GM21576 (cell line): ENCODE data around the gene CACNB3.
A peak's percentile ranks its signal among the peaks of the same experiment; 100 is the strongest.
"Not testable (repeated sequence)": the region's sequence is repeated elsewhere in the genome, so short reads cannot be mapped to it uniquely, and the experiment has no call there.

Experiments
- ATAC-seq: cut with Tn5 transposase; IDR thresholded peaks from one replicate; pipeline ENCODE4 v1.9.1; 2021; ENCODE audit warnings: mild to moderate bottlenecking, moderate library complexity; ENCODE audit not compliant: unreplicated experiment

The CACNB3 gene

GRCh38 chr12:48852734-48853688, 34.7 kb downstream of the CACNB3 start:
- peak; percentile 38 for ATAC-seq

- no peak for ATAC-seq
Measured at GRCh38 chr12:48854488-48854887, 36.2 kb downstream of the CACNB3 start.

DNA sequence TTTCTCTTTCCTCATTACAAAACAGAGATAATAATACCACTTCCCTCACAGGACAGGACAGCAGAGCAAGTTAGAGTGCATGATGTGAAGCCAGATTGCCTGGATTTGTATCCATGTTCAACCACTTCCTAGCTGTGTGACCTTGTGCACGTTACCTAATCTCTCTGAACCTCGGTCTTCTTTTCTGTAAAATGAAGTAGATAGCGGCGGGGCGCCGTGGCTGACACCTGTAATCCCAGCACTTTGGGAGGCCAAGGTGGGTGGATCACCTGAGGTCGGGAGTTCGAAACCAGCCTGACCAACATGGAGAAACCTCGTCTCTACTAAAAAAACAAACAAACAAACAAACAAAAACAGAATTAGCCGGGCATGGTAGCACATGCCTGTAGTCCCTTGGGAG, 36.6 kb downstream of the CACNB3 start:
- ATAC-seq, result not testable (repeated sequence)

DNA sequence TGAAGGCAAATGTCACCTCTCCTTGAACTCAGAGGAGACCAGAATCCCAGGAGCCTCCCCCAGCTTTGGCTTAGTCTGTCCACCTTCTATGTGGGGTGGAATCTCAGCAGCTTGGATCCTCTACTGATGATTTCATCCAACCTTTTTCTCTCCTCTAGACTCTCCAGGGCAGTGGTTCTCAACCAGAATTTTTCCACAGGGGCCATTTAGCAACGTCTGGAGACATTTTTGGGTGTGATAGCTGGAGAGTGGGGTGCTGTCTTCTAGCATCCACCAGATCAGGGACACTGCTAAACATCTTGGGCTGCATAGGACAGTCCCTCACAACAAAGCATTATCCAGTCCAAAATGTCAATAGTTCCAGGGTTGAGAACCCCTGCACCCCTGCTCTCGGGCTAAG, 38.1 kb downstream of the CACNB3 start:
- ATAC-seq, result no peak

GRCh38 chr12:48857278-48857994, 39.1 kb downstream of the CACNB3 start:
- no peak for ATAC-seq

- no peak for ATAC-seq
Measured at GRCh38 chr12:48858043-48858442, 39.7 kb downstream of the CACNB3 start.

DNA sequence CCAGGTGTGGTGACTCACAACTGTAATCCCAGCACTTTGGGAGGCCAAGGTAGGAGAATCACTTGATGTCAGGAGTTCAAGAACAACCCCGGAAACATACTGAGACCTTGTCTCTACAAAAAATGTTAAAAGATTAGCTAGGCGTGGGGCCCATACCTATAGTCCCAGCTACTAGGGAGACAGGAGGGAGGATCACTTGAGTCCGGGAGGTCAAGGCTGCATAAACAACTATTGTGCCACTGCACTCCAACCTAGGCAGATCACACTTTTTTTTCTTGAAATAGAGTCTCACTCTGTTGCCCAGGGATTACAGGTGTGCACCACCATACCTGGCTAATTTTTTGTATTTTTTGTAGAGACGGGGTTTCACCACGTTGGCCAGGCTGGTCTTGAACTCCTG, 41.3 kb downstream of the CACNB3 start:
- ATAC-seq, result no peak

DNA sequence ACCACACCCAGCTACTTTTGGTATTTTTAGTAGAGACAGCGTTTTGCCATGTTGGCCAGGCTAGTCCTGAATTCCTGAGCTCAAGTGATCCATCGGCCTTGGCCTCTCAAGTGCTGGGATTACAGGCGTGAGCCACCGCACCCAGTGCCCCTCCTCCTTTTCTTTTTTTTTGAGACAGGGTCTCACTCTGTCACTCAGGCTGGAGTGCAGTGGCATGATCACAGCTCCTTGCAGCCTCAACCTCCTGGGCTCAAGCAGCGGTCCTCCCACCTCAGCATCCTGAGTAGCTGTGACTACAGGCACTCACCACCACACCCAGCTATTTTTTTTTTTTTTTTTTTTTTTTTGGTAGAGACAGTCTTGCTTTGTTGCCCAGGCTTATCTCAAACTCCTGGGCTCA, 41.9 kb downstream of the CACNB3 start:
- ATAC-seq, result not testable (repeated sequence)

- ATAC-seq, result no peak
Measured at GRCh38 chr12:48861111-48861510, 42.8 kb downstream of the CACNB3 start.

GRCh38 chr12:48862760-48863159, 44.5 kb downstream of the CACNB3 start:
- ATAC-seq, result no peak

DNA sequence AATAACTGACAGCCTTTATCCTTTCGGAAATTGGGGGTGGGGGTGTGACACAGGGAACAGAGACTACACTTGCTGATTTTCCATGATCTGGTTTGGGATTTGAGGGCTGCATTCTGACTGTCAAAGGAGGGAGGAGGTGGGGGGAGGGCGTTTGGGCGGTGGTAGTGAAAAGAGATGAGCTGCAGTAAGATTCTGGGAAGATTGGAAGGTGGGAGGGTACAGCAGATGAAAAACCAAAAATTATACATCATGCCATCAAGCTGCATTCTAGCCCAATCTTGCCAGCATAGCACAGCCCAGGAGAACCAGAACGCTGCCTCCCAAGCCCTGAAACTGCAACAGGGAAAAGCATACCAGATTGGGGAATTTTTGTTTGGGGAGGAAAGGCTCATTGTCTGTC, 45.0 kb downstream of the CACNB3 start:
- no peak for ATAC-seq

GRCh38 chr12:48865281-48866051, 47.2 kb downstream of the CACNB3 start, which contains the start of gene RND1:
Gene RND1 (minus strand): TSS chr12:48865870. CDS start chr12:48865767, 103 bp downstream.
- peak; percentile 86 for ATAC-seq

GRCh38 chr12:48866052-48866711, 47.9 kb downstream of the CACNB3 start:
- no peak for ATAC-seq

- ATAC-seq, result no peak
Measured at GRCh38 chr12:48868451-48868850, 50.2 kb downstream of the CACNB3 start.

- no peak for ATAC-seq
Measured at GRCh38 chr12:48869191-48869590, 50.9 kb downstream of the CACNB3 start.

DNA sequence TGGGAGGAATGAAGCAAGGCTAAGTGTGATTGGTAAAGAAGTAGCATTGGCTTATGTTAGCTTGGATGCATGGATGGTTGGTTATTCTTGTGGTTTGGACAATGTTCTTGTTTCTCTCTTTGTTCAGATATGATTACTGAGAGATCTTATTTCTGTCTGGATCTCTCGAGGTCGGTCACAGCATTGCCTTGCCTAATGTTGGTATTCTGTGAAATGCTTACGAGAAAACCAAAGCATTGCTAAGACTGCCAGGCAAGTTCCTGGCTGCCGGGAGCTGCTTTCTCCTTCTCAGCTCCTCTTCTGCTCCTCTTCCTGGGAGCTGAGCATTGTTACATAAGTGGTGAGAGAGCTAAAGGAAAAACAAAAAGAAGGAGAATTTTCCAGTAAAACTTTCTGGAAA, 54.8 kb downstream of the CACNB3 start:
- ATAC-seq, result no peak

- ATAC-seq, result not testable (repeated sequence)
Measured at GRCh38 chr12:48873534-48873933, 55.2 kb downstream of the CACNB3 start.

DNA sequence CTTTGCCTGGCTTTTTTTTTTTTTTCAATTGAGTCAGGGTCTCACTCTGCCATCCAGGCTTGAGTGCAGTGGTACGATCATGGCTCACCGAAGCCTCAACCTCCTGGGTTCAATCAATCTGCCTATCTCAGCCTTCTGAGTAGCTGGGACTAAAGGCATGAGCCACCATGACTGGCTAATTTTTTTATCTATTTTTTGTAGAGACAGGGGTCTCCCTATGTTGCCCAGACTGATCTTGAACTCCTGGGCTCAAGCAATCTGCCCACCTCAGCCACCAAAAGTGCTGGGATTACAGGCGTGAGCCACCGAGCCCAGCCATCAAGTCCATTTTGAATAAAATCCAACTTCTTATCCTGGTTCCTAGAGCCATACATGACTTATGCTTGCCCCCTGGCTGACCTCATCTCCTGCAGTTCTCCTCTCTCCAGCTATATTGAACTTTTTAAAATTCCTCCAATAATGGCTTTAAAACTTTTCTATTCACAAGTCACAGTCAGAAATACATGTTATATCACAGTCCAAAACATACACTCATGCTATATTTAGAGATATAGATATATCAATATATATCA, 57.7 kb downstream of the CACNB3 start:
- no peak for ATAC-seq
